GM19043 (cell line): ENCODE data around the gene MAPK4.

Source experiments
- ATAC-seq: cut with Tn5 transposase; IDR thresholded peaks from one replicate; pipeline ENCODE4 v1.9.1; 2021; ENCODE audit warnings: low read depth; ENCODE audit not compliant: unreplicated experiment

The MAPK4 gene

DNA sequence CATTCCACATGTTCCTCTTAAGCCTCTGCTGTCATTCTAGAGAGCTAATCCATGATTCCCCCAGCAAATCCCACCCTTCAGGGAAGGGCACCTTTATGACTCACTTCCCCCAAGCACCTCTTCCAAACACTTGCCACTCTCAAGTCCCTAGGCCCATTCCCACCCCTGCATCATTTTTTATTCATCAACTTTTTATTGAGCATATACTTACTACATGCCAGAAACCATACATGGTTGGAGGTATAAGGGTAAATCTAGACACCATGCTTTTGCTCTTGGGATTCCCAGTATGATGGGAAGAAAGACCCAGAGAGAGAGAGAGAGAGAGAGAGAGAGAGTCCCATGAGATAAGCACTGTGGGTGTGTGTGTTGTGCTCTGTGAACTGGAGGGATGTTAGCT, 87.9 kb downstream of the MAPK4 start:
- ATAC-seq = no peak

DNA sequence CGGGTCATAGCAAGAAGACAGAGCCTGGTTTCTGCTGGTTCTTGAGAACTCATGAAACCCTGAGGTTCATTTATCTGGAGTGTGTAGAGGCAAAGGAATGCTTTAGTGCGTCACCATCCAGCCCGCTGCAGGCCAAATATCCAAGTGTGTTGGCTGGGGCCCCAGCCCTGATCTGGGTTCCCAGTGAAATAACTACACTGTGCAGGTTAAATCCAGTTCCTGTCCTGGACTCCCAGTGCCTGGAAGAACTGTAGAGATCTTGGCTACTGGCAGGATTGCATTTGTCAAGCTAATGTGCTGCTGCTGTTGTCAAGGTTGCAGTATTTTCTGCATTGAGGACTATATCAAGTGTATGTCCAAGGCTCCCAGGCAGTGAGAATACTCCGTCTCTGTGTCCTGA, 89.9 kb downstream of the MAPK4 start:
- ATAC-seq = no peak

DNA sequence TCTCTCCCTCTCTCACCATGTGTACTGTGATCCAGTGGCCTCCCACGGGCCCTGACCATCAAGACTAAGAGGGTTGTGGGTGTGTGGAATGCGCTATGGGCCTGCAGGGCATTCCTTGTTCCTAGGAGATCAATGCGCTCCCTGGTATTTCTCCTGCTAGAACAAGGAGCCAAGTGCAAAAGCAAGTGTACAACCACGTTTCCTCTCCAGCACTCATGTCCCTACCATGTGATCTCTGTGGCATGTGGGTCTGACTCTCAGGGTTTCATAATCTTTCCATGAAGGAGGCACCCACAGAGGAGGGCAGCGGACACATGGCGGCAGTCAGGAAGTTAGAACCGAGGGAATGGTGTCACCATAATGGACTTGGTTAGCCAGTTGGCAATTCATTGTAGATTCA, 91.4 kb downstream of the MAPK4 start:
- no peak for ATAC-seq

DNA sequence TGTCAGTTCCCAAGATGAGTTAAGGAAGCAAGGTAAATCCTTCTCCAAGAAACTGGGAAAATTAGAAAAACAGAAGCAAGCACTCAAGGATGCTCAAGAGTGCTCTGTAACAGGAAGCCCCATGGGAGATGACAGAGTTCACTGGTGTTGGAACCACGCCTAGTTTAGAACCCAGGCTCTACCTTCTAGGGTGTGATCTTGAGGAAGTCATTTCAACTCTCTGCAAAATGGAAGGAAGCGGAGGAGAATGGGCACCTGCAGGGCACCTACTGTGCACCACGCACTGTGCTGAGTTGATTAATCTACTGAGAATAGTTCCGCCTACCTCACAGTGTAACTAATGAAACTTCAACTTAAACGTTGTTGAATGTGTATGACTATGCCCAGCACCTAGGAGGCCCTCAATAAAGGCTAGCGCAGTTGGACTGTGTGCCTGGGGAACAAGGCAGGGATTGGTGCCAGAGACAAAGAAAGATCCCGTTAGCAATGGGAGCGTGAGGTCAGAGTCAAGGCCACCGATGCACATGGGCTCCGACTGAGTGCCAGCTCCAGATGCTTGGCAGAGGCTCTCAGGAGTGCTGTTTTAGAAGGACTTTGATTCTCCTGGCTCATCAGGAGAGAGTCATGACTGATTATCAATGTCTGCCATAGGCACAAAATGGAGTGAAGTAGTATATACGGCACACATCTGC, 93.7 kb downstream of the MAPK4 start:
- ATAC-seq = no peak

DNA sequence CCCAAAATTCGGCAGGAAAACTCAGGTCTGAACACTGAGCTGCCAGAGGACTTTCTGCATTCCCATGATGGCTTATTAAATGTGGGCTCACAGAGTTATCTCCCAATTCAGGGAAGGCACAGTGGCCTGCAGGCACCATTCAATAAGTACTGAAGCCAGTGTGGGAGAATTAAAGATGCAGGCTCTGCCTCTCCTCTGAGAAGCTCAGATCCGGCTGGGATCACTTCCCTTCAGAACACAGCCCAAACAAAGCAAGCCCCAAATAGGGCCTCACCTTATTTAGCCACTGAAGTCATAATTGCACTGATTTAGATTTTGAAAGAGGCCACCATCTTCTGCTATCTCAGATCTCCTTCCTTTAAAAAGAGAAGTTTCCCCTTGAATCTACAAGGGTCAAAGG, 94.3 kb downstream of the MAPK4 start:
- no peak for ATAC-seq

GRCh38 chr18:50654658-50655550, 95.0 kb downstream of the MAPK4 start:
- no peak for ATAC-seq

GRCh38 chr18:50656396-50656795, 96.5 kb downstream of the MAPK4 start:
- no peak for ATAC-seq

- ATAC-seq = no peak
Observed at GRCh38 chr18:50656841-50657470, 97.1 kb downstream of the MAPK4 start.

GRCh38 chr18:50658601-50659000, 98.7 kb downstream of the MAPK4 start:
- no peak for ATAC-seq

DNA sequence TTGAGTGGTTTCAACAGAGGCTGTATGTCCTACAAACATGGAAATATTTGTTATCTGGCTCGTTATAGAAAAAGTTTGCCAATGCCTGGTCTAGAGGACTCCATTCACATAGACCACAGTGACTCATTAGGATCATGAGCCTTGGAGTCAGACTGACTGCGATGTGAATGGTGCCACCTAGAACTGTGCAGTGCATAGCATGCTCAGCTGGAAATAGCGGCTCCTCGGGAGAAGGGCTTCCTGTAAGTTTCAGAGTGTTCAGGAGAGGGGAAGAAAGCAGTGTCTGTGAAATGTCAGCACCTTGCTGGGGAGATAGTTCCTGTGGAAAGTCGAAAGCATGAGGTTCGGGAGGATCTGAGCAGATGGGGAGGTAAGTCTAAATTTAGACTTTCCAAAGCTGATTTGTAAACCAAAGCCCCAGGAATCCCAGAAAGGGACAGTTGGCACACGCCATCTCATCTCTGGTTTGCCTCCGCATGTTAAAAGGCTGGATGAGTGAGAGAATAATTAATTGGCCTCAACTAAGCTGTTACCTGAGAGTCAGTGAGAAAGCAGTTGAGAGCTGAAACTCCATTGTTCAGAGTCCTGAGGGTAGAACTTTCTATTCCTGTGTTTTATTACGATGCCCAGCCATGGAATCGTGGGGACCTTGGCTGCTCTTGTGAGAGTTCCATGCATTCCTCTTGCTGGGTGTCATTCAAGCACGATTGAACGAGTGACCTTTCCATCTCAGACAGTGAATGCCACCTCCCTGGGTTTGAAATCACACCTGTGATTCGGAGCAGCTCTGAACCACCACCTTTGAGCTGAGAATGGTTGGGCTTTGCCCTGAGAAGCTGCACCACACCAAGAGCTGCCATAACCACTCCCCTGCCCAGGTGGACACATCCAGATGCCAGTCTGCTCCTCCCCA, 99.5 kb downstream of the MAPK4 start:
- ATAC-seq = no peak

- no peak for ATAC-seq
Observed at GRCh38 chr18:50661013-50661412, 101.1 kb downstream of the MAPK4 start.

GRCh38 chr18:50662177-50662576, 102.3 kb downstream of the MAPK4 start:
- no peak for ATAC-seq

DNA sequence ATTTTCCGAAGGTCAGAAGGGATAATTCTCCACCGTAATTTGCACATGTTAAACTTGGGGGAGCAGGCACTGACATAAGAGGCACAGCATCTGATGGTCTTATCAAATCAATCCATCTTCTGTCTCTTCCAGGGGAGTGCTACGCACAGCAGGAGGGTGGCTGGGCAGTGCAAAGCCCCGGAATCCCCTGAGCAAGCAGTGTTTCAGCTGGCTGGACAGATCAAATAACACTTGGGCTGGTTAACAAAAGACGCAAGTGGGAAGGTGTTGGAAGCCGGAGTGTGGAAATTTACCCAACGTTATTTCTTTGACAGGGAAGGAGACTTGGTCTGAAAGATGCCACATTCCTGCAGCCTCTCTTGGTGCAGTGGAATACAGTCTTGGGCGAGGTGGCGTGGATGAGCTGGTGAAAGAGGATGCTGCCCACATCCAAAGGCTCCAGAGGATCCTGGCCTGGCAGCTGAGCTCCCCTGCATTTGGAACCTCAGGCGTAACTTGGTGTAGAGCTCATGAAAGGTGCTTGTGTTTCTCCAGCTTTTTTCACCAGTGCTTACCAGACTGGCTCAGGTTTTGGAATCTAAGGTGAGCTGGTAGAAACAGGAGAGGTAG, 103.0 kb downstream of the MAPK4 start:
- no peak for ATAC-seq

DNA sequence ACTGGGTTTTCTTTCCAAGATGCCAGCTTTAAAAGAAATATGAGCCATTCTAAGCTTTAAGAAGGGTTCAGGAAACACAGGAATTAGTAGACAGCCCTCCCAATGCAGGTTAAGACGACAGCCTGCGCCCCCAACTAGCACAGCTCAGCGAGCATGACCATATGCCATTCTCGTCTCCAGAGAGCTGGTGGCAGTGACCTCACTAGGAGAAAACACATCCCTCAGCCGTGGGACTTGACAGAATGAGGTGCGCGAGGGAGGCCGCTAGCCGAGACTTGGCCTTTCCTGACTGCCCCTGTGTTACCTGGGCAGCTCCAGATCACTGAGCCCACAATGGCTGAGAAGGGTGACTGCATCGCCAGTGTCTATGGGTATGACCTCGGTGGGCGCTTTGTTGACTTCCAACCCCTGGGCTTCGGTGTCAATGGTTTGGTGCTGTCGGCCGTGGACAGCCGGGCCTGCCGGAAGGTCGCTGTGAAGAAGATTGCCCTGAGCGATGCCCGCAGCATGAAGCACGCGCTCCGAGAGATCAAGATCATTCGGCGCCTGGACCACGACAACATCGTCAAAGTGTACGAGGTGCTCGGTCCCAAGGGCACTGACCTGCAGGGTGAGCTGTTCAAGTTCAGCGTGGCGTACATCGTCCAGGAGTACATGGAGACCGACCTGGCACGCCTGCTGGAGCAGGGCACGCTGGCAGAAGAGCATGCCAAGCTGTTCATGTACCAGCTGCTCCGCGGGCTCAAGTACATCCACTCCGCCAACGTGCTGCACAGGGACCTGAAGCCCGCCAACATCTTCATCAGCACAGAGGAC, 103.9 kb downstream of the MAPK4 start:
- no peak for ATAC-seq

- ATAC-seq = no peak
Observed at GRCh38 chr18:50665015-50665414, 105.1 kb downstream of the MAPK4 start.

DNA sequence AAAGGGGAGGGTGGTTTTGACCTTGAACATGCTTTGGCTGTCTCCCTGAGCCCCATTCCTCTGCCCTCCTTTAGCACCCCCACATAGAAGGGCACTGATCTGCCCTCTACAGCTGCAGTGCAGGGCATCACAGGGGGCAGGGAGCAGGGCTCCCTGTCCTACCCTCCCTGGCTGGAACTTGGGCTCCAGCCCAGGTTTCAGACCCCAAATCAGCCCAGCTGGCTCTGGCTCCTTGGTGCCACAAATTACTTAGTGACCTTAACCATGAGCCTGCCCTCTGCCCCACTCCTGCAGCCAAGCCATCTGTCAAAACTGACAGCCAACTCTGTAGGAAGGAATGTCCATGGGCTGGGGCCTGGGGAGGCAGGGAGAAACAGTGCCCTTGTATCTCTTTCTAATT, 105.6 kb downstream of the MAPK4 start:
- no peak for ATAC-seq

GRCh38 chr18:50666536-50666935, 106.6 kb downstream of the MAPK4 start:
- ATAC-seq = no peak

DNA sequence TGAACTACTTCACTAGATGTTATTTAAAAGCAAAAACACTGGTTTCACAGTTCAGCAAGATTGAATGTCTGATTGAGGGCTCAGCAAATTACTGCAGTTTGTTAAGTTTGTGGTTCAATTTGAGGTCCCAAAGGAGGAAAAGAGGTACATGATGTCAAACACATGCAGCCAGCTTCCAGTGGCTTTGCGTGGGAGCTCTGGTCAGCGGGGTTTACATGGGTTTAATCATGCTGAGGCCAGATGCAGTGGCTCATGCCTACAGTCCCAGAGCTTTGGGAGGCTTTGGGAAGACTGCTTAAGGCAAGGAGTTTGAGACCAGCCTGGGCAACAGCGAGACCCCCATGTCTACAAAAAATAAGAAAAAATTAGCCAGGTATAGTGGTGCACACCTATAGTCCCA, 111.5 kb downstream of the MAPK4 start:
- no peak for ATAC-seq

- no peak for ATAC-seq
Observed at GRCh38 chr18:50674307-50674980, 114.6 kb downstream of the MAPK4 start.
